ENCODE results near the gene GADD45B.

DNA sequence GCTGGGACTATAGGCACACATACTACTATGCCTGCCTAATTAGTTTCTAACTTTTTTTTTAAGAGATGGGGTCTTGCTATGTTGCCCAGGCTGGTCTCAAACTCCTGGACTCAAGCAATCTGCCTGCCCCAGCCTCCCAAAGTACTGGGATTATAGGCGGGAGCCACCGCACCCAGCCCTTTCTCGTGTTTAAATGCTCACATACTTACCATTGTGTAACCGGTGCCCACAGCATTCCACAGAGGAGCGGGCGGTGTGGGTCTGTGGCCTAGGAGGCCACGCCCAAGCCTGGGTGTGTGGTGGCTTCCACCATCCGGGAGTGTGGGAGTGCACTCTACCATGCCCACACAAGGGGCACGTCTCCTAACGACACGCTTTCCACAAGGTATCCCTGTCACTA, 26.9 kb upstream of the GADD45B start:
- no peak for TF ChIP-seq POLR2A (IDR thresholded peaks at IDR 0.05; ENCODE audit: low read depth, low read length)
- TF ChIP-seq, protein P1, sequence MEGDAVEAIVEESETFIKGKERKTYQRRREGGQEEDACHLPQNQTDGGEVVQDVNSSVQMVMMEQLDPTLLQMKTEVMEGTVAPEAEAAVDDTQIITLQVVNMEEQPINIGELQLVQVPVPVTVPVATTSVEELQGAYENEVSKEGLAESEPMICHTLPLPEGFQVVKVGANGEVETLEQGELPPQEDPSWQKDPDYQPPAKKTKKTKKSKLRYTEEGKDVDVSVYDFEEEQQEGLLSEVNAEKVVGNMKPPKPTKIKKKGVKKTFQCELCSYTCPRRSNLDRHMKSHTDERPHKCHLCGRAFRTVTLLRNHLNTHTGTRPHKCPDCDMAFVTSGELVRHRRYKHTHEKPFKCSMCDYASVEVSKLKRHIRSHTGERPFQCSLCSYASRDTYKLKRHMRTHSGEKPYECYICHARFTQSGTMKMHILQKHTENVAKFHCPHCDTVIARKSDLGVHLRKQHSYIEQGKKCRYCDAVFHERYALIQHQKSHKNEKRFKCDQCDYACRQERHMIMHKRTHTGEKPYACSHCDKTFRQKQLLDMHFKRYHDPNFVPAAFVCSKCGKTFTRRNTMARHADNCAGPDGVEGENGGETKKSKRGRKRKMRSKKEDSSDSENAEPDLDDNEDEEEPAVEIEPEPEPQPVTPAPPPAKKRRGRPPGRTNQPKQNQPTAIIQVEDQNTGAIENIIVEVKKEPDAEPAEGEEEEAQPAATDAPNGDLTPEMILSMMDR (IDR thresholded peaks at IDR 0.05; ENCODE audit: extremely low read depth in 1 of 2, insufficient read depth in 1 of 2, low read depth in 1 of 2, low read length in 2 of 2) = no peak

Data from endothelial cell of umbilical vein (primary cell).